Dermis microvascular lymphatic vessel endothelial cell (primary cell): Measurements from ENCODE around the gene GPS2. TPM values are rescaled to one million over a fixed set of nuclear protein-coding genes. Genes with fewer than 3 reads are reported as not detected.

Experiments used
- DNase-seq, 2 donors: peaks; one replicate each; pipeline versions ENCODE4 v3.0.0 to v3.0.0-alpha.2; 2010; ENCODE audit warnings: low read depth in 2 of 2
- total RNA-seq: library from RNA; depleted of rRNA; stranded (reverse); fragments of >200 nt; gene quantifications from 2 replicates; pipeline ENCODE4 v1.2.1, GENCODE V29; 2014

Gene GPS2
- 19.1 and 28.3 TPM in 2 replicates for total RNA-seq

- DNase-seq: peak; percentile 54 to 88
These were observed at the start of gene GPS2 for GRCh38 chr17:7314719-7315569. TSS of gene GPS2 (minus strand) at chr17:7315360. CDS start at chr17:7315052, 308 bp downstream.

- no peak for DNase-seq
These were observed 48.2 kb upstream of the GPS2 start for GRCh38 chr17:7363311-7363710.

GRCh38 chr17:7361906-7362305, 46.7 kb upstream of the GPS2 start:
- no peak for DNase-seq

GRCh38 chr17:7357381-7357780, 42.2 kb upstream of the GPS2 start:
- DNase-seq: no peak

GRCh38 chr17:7356756-7357155, 41.6 kb upstream of the GPS2 start:
- DNase-seq: no peak

- DNase-seq: peak; percentile 64 to 74
These were observed 41.0 kb upstream of the GPS2 start for GRCh38 chr17:7356072-7356549.

- DNase-seq: no peak
These were observed 40.4 kb upstream of the GPS2 start for GRCh38 chr17:7355573-7355972.

- DNase-seq: no peak
These were observed 39.9 kb upstream of the GPS2 start, which contains the start of gene TMEM95 for GRCh38 chr17:7355053-7355452. TSS of gene TMEM95 (plus strand) at chr17:7355156. CDS start at chr17:7355205, 49 bp downstream.

GRCh38 chr17:7354262-7354843, 39.2 kb upstream of the GPS2 start:
- no peak for DNase-seq

GRCh38 chr17:7352910-7353635, 37.9 kb upstream of the GPS2 start:
- no peak for DNase-seq

GRCh38 chr17:7352503-7352889, 37.3 kb upstream of the GPS2 start:
- DNase-seq: no peak

- DNase-seq: peak in 1 of 2 donors; percentile 75
These were observed 36.7 kb upstream of the GPS2 start, which contains the start of gene KCTD11 for GRCh38 chr17:7351665-7352502. TSS of gene KCTD11 (plus strand) at chr17:7352162.

- no peak for DNase-seq
These were observed 33.5 kb upstream of the GPS2 start for GRCh38 chr17:7348478-7349242.

GRCh38 chr17:7347630-7348477, 32.7 kb upstream of the GPS2 start:
- no peak for DNase-seq

- DNase-seq: no peak
These were observed 31.8 kb upstream of the GPS2 start for GRCh38 chr17:7346761-7347614.

- no peak for DNase-seq
These were observed 28.1 kb upstream of the GPS2 start for GRCh38 chr17:7343250-7343649.

- DNase-seq: no peak
These were observed 26.7 kb upstream of the GPS2 start for GRCh38 chr17:7341842-7342241.

- DNase-seq: no peak
These were observed 25.0 kb upstream of the GPS2 start for GRCh38 chr17:7340179-7340578.
